A673 (cell line): Measurements from ENCODE around the gene PARVB. TPM values are rescaled to one million over a fixed set of nuclear protein-coding genes. Genes with fewer than 3 reads are reported as not detected.

Experiments
- BruUV-seq: library from RNA; stranded (reverse); fragments of 400-500 nt; replicated peaks from 2 replicates; lab custom pipeline; 2021; lab: Mats Ljungman, UMichigan
- CTCF ChIA-PET: fragments of 300-600 bp; sonication (Branson Sonifier 250); formaldehyde crosslinking; loops from one replicate; lab custom pipeline; 2022; ENCODE audit warnings: antibody characterized with exemption; lab: Charles Lee
- POLR2A ChIA-PET: fragments of 300-600 bp; sonication (Branson Sonifier 250); formaldehyde crosslinking; loops from one replicate; lab custom pipeline; 2022; ENCODE audit warnings: antibody characterized with exemption; ENCODE audit not compliant: low non-redundant PET; lab: Charles Lee
- DNase-seq: peaks from one replicate; pipeline ENCODE4 v3.0.0-alpha.2; 2015; ENCODE audit warnings: low spot score
- H3K27ac ChIP-seq: fragments of 200-600 bp; sonication (generic); 2 replicates; pipeline ENCODE4 v1.5.1; 2016; ENCODE audit warnings: mixed run types, low read depth, mild to moderate bottlenecking, mixed read lengths, antibody characterized with exemption, low read length; ENCODE audit not compliant: poor library complexity, severe bottlenecking
- H3K27me3 ChIP-seq: fragments of 200-600 bp; sonication (generic); replicated peaks from 2 replicates; pipeline ENCODE4 v1.6.1; 2017; ENCODE audit warnings: mixed run types, low read depth, mild to moderate bottlenecking, mixed read lengths, antibody characterized with exemption, low read length; ENCODE audit not compliant: insufficient read depth, poor library complexity
- H3K36me3 ChIP-seq: fragments of 200-600 bp; sonication (generic); 2 replicates; pipeline ENCODE4 v1.6.1; 2016; ENCODE audit warnings: mixed run types, mild to moderate bottlenecking, mixed read lengths, antibody characterized with exemption, low read length; ENCODE audit not compliant: insufficient read depth, poor library complexity, severe bottlenecking
- H3K4me1 ChIP-seq: fragments of 200-600 bp; sonication (generic); 2 replicates; pipeline ENCODE4 v1.6.1; 2017; ENCODE audit warnings: mixed run types, mild to moderate bottlenecking, mixed read lengths, antibody characterized with exemption, low read length; ENCODE audit not compliant: insufficient read depth, poor library complexity, severe bottlenecking
- H3K4me3 ChIP-seq: fragments of 200-600 bp; sonication (generic); 2 replicates; pipeline ENCODE4 v1.5.1; 2016; ENCODE audit warnings: low read depth, mixed run types, mild to moderate bottlenecking, mixed read lengths, low read length; ENCODE audit not compliant: poor library complexity, severe bottlenecking
- H3K9me3 ChIP-seq: fragments of 200-600 bp; sonication (generic); 2 replicates; pipeline ENCODE4 v1.6.1; 2016; ENCODE audit warnings: mixed run types, low read depth, mild to moderate bottlenecking, mixed read lengths, antibody characterized with exemption, low read length; ENCODE audit not compliant: poor library complexity, severe bottlenecking
- EZH2 ChIP-seq: fragments of 200-600 bp; sonication (generic); IDR thresholded peaks from 2 replicates; pipeline ENCODE4 v1.6.1; 2017; ENCODE audit warnings: borderline replicate concordance, low read depth, mild to moderate bottlenecking, mixed read lengths, antibody characterized with exemption, low read length; ENCODE audit not compliant: poor library complexity, severe bottlenecking
- intact Hi-C: fragments of 100-400 bp; cut with micrococcal nuclease; formaldehyde crosslinking; loops from one replicate; pipeline ENCODE4 v1.10.0; 2022; ENCODE audit not compliant: unreplicated experiment
- total RNA-seq: library from RNA; stranded (reverse); gene quantifications from 2 replicates; pipeline ENCODE4 v1.2.3, GENCODE V29; 2021
- TF ChIP-seq, protein P1 (sequence below): fragments of 300-800, 200-600 bp; sonication (generic); conservative IDR thresholded peaks from 2 replicates; pipeline ENCODE4 v1.5.1; 2017; ENCODE audit warnings: low read depth, mild to moderate bottlenecking, antibody characterized with exemption, low read length, moderate library complexity, mixed read lengths

PARVB gene
- total RNA-seq, 1 experiment from 2014 or later: 18.3 TPM

GRCh38 chr22:43994416-43994815 is 29.7 kb upstream of the PARVB start:
- H3K4me1 ChIP-seq: peaks cover 3% of the 10 kb centered on the region
- BruUV-seq: no TSS peak
- no peaks in the 10 kb centered on the region for H3K9me3 ChIP-seq
- H3K27me3 ChIP-seq: no peaks in the 10 kb centered on the region
- intact Hi-C loops: loop anchor here (10.0 kb wide), 1 partner anchor 360 kb away; no protein-coding TSS in a partner anchor
- peaks cover 58% of the 10 kb centered on the region for H3K36me3 ChIP-seq
- POLR2A ChIA-PET: no interaction called here
- TF ChIP-seq EZH2: no peak
- TF ChIP-seq, protein P1, sequence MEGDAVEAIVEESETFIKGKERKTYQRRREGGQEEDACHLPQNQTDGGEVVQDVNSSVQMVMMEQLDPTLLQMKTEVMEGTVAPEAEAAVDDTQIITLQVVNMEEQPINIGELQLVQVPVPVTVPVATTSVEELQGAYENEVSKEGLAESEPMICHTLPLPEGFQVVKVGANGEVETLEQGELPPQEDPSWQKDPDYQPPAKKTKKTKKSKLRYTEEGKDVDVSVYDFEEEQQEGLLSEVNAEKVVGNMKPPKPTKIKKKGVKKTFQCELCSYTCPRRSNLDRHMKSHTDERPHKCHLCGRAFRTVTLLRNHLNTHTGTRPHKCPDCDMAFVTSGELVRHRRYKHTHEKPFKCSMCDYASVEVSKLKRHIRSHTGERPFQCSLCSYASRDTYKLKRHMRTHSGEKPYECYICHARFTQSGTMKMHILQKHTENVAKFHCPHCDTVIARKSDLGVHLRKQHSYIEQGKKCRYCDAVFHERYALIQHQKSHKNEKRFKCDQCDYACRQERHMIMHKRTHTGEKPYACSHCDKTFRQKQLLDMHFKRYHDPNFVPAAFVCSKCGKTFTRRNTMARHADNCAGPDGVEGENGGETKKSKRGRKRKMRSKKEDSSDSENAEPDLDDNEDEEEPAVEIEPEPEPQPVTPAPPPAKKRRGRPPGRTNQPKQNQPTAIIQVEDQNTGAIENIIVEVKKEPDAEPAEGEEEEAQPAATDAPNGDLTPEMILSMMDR: no peak
- DNase-seq: no peak
- CTCF ChIA-PET: interaction anchor here (1.6 to 2.6 kb wide), 2 partner anchors 20 to 631 kb away, joined by 3 to 33 read pairs; no protein-coding TSS in a partner anchor
- no peak overlapping the region for H3K4me3 ChIP-seq
- H3K27ac ChIP-seq: no peak overlapping the region

- H3K27me3 ChIP-seq: no peaks in the 10 kb centered on the region
- no TSS peak for BruUV-seq
- POLR2A ChIA-PET: no interaction called here
- peaks cover 3% of the 10 kb centered on the region for H3K4me1 ChIP-seq
- peaks cover 50% of the 10 kb centered on the region for H3K36me3 ChIP-seq
- H3K9me3 ChIP-seq: no peaks in the 10 kb centered on the region
- no peak for DNase-seq
- intact Hi-C loops: loop anchor here (5.0 to 10.0 kb wide), 2 partner anchors 87 to 360 kb away; no protein-coding TSS in a partner anchor
- no peak overlapping the region for H3K4me3 ChIP-seq
- TF ChIP-seq, protein P1: no peak
- TF ChIP-seq EZH2: no peak
- CTCF ChIA-PET: no interaction called here
- H3K27ac ChIP-seq: no peak overlapping the region
These were observed 28.9 kb upstream of the PARVB start for GRCh38 chr22:43995057-43995685.

- BruUV-seq: no TSS peak
- H3K4me1 ChIP-seq: peaks cover 3% of the 10 kb centered on the region
- intact Hi-C loops: loop anchor here (5.0 to 10.0 kb wide), 2 partner anchors 87 to 359 kb away; no protein-coding TSS in a partner anchor
- TF ChIP-seq, protein P1: no peak
- no peak for TF ChIP-seq EZH2
- H3K27ac ChIP-seq: no peak overlapping the region
- H3K36me3 ChIP-seq: peaks cover 48% of the 10 kb centered on the region
- H3K27me3 ChIP-seq: no peaks in the 10 kb centered on the region
- H3K9me3 ChIP-seq: no peaks in the 10 kb centered on the region
- DNase-seq: no peak
- no peak overlapping the region for H3K4me3 ChIP-seq
- ChIA-PET POLR2A (no interaction called here), CTCF (no interaction called here)
These were observed 28.3 kb upstream of the PARVB start for GRCh38 chr22:43995798-43996169.
